ELR (cell line): ENCODE data around the gene MVB12B.

Experiments used
- DNase-seq: peaks from one replicate; pipeline ENCODE4 v3.0.0-alpha.2; 2015; ENCODE audit warnings: low read depth

The MVB12B gene

GRCh38 chr9:126331964-126332748, 5.5 kb downstream of the MVB12B start:
- no peak for DNase-seq

- no peak for DNase-seq
These were observed 8.3 kb downstream of the MVB12B start for GRCh38 chr9:126334721-126335621.

- no peak for DNase-seq
These were observed 9.5 kb downstream of the MVB12B start for GRCh38 chr9:126335837-126336735.

DNA sequence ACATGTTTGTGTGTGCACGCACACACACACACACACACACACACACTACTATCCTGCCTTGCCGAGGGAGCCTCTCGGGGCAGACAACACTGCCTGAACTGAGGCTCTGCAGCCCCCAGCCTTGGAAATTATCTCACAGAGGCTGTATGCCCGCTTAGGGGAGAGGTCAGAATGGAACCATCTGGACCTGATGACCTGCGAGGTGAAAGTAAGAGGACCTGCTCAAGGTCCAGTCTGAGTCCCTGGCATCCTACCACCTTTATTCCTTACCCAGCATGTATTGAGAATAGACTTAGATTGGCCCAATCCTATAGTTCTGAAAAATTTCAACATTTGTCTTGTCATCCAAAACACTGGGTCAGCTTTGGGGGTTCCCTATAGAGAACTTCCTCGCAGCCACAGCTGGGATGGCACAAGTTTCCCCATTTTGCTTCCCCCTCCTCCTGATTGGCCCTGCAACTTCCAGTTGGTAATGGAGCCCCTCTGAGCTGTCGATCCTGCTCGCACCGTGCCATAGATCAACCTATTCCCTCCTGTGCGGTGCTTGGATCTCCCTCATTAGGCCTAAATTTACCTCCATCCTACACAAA, 10.2 kb downstream of the MVB12B start:
- DNase-seq: no peak

DNA sequence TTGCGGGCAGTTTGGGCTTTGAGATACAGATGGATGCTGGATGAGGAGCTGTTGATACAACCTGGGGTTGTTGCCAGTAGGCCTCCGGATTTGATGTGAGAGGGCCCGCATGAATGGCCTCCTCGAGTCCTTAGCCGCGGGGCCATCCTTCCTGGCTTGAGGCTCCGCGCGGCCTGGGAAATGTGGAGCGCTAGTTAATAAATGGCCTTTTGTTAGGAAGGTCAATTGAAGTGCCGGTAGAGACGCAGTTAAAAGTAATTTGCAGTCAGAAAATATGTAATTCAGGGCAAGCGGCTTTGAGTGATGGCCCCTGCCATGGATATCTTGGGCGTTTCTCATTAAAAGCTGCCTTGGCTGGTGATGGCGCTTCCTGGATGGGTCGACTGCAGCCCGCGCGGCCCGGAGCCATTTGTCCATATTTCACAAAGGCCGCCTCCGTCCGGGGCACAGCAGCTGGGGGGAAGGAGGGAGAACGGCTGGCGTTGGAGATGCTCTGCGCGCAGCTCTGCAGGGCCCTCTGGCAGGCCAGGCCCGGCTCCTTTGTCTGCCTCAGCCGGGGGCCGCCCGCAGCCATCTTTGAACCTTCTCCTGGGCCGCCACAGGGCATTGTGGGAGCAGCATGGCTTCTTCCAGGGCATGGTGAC, 11.2 kb downstream of the MVB12B start:
- DNase-seq: no peak

DNA sequence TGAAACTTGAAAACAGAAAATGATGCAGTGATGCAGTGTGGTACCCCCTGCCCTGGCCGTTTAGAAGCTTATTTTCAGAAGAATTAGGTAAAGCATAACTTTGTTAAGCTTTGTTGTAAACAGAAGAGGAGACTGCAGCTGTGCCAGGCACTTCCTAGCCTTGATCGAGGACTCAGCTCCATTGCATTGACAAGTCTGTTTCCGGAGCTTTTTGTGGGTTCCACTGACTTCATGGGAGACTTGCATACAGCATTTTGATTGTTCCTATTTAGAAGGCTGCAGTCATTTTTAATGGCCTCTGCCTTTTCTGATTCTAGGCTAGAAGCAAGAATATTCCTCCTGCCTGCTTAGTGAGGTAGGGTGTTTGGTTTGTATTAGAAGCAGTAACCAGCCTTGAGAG, 12.3 kb downstream of the MVB12B start:
- no peak for DNase-seq

GRCh38 chr9:126341426-126341825, 14.8 kb downstream of the MVB12B start:
- DNase-seq: no peak

DNA sequence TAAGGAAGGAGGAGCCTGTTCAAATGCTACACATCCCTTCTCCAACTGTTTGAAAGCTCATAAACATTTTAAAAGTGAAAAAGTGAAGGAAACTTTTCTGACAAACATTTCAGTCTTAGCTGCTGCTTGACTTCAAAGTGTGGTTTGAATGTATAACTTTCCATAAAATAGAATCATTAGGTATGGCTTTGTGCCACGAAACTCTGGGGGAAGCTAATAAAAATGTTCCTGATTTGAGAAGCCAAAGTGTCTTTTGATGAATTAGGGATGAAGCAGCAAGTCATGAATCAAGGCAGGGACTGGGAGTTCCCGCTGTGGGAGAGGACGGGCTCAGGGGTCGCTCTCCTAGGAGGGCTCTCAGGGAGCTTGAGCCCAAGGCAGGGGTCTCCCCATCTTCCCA, 15.3 kb downstream of the MVB12B start:
- DNase-seq: no peak

DNA sequence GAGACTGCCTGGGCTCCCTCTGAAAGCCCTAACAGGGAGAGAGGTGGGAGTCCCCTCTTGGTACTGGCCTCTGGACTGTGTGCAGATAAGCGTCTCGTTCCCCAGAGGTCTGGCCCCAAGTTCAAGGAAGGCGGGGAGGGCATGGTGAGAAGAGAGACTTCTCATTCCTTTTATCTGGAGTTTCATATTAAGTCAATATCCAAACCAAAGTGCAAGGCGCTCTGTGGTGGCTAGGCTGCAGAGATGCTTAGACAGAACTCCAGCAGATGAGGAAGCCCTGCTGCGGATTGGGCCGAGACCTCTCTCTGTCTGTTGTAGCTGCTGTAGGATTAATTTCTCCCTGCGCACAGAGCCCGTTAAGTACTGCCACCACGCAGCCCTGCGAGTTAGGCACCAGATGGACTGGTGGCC, 16.0 kb downstream of the MVB12B start:
- DNase-seq: no peak

DNA sequence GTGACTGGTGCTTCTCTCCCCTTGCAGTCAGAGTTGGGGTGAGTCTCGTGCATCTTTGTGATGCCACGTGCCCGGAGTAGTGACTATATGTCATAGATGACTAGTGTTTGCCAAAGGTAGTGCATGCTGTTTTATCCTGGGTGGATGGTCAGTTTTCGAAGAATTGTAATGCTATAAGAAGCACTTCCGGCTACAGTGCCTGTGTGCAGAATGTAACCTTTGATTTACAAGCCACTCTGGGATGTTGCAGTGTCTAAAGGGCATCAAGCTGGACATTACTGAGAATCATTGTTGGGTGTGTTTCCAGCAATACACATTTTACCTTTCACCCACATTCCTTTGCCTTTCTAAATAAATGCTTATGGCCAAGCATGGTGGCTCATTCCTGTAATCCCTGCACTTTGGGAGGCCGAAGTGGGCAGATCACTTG, 16.7 kb downstream of the MVB12B start:
- DNase-seq: no peak

GRCh38 chr9:126346031-126346430, 19.4 kb downstream of the MVB12B start:
- DNase-seq: no peak

GRCh38 chr9:126347093-126347492, 20.5 kb downstream of the MVB12B start:
- DNase-seq: no peak

- DNase-seq: no peak
These were observed 21.5 kb downstream of the MVB12B start for GRCh38 chr9:126347911-126348760.

GRCh38 chr9:126348911-126349550, 22.4 kb downstream of the MVB12B start:
- no peak for DNase-seq

GRCh38 chr9:126354887-126355770, 28.5 kb downstream of the MVB12B start:
- no peak for DNase-seq

DNA sequence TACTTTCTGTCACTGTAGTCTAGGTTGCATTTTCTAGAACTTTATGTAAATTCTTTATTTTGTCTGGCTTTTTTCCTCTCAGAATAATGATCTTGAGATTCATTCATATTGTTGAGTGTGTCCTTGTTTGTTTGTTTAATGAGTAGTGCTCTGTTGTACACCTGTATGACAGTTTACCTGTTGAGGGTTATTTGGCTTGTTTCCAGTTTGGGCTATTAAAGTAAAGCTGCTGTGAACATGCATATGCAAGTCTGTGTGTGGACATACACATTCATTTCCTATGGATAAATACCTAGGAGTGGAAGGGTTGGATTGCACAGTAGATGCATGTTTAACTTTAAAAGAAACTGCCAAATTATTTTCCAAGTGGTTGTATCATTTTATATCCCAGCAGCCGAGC, 30.4 kb downstream of the MVB12B start:
- DNase-seq: no peak

DNA sequence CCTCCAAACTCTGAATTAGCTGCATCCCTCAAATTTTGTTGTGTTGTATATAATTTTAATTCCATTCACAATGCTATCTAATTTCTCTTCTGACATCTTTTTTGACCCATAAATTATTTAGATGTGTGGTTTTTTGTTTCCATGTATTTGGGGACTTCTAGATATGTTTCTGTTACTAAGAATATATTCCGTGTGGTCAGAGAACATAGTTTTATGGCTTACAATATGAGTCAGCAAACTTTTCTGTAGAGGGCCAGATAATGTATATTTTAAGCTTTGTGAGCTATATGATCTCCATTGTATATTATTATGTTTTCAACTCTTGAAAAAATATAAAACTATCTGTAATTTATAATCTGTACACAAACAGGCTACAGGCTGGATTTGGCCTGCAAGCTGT, 33.4 kb downstream of the MVB12B start:
- DNase-seq: no peak

DNA sequence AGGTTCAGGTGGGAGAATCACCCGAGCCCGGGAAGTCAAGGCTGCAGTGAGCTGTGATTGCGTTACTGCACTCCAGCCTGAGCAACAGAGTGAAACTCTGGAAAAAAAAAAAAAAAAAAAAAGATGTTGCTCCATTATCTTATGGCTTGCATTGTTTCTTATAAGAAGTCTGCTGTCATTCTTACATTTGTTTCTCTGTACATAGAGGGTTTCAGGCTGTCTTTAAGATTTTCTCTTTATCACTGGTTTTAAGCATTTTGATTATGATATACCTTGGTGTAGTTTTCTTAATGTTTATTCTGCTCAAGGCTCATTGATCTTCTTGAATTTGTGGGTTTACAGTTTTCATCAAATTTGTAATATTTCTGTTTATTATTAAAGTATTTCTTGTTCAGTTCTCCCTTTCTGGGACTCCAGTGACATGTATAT, 35.2 kb downstream of the MVB12B start:
- peak; percentile 6 for DNase-seq

GRCh38 chr9:126363250-126363649, 36.6 kb downstream of the MVB12B start:
- DNase-seq: no peak
